Mammary epithelial cell (primary cell): Measurements from ENCODE around the gene RADIL.

Source experiments
- EZH2 ChIP-seq: IDR thresholded peaks from 2 replicates; pipeline ENCODE4 v1.6.1; 2012; ENCODE audit warnings: low read length, inconsistent platforms, borderline replicate concordance
- TF ChIP-seq, protein P1 (sequence below), 2 donors: IDR thresholded peaks in 1 of 2; conservative IDR thresholded peaks in 1 of 2; 2 replicates each; pipeline ENCODE4 v1.5.1; 2011 to 2012; ENCODE audit warnings: inconsistent platforms in 2 of 2, low read length in 2 of 2, mild to moderate bottlenecking in 2 of 2, control low read depth in 1 of 2, low read depth in 1 of 2; ENCODE audit not compliant: insufficient read depth in 1 of 2; ENCODE audit errors: extremely low read depth in 1 of 2

- TF ChIP-seq, protein P1, sequence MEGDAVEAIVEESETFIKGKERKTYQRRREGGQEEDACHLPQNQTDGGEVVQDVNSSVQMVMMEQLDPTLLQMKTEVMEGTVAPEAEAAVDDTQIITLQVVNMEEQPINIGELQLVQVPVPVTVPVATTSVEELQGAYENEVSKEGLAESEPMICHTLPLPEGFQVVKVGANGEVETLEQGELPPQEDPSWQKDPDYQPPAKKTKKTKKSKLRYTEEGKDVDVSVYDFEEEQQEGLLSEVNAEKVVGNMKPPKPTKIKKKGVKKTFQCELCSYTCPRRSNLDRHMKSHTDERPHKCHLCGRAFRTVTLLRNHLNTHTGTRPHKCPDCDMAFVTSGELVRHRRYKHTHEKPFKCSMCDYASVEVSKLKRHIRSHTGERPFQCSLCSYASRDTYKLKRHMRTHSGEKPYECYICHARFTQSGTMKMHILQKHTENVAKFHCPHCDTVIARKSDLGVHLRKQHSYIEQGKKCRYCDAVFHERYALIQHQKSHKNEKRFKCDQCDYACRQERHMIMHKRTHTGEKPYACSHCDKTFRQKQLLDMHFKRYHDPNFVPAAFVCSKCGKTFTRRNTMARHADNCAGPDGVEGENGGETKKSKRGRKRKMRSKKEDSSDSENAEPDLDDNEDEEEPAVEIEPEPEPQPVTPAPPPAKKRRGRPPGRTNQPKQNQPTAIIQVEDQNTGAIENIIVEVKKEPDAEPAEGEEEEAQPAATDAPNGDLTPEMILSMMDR (conservative IDR thresholded peaks at IDR 0.05 in 1 of 2, IDR thresholded peaks at IDR 0.05 in 1 of 2; ENCODE audit: extremely low read depth in 1 of 2, insufficient read depth in 1 of 2, low read depth in 1 of 2, low read length in 2 of 2) = no peak
- no peak for TF ChIP-seq EZH2
Observed at GRCh38 chr7:4788627-4789189, 94.8 kb downstream of the RADIL start.
